Left lung (tissue), 10 donors: ENCODE results near the gene PPP1R26. TPM values are rescaled to one million over a fixed set of nuclear protein-coding genes. Genes with fewer than 3 reads are reported as not detected.

Source experiments
- ATAC-seq: fragments of 200-7000 bp; cut with Tn5 transposase; one replicate; pipeline ENCODE4 v1.9.1; 2020; ENCODE audit warnings: moderate library complexity
- DNase-seq, 4 donors: peaks; one replicate each; pipeline ENCODE4 v3.0.0-alpha.2; 2013 to 2020
- H3K27ac ChIP-seq, 2 donors: fragments of 200-600 bp; sonication (generic) in 1 of 2; one replicate each; pipeline versions ENCODE4 v1.5.0 to v1.8.0; 2020 to 2021
- H3K27me3 ChIP-seq, 2 donors: fragments of 200-600 bp; sonication (generic) in 1 of 2; one replicate each; pipeline versions ENCODE4 v1.5.0 to v1.8.0; 2020 to 2021
- H3K36me3 ChIP-seq, 2 donors: fragments of 200-600 bp; sonication (generic) in 1 of 2; one replicate each; pipeline versions ENCODE4 v1.5.0 to v1.8.0; 2020 to 2021
- H3K4me1 ChIP-seq, 2 donors: fragments of 200-600 bp; one replicate each; pipeline ENCODE4 v1.8.0; 2021
- H3K4me3 ChIP-seq, 2 donors: fragments of 200-600 bp; sonication (generic) in 1 of 2; one replicate each; pipeline versions ENCODE4 v1.5.0 to v1.8.0; 2020 to 2021; ENCODE audit warnings: mild to moderate bottlenecking in 1 of 2
- H3K9me3 ChIP-seq, 2 donors: fragments of 200-600 bp; sonication (generic) in 1 of 2; one replicate each; pipeline versions ENCODE4 v1.5.0 to v1.8.0; 2020 to 2021
- CTCF ChIP-seq, 2 donors: fragments of 200-600 bp; sonication (generic) in 1 of 2; IDR thresholded peaks; one replicate each; pipeline versions ENCODE4 v1.5.0 to v1.8.0; 2021; ENCODE audit warnings: antibody characterized with exemption in 2 of 2
- intact Hi-C, 2 donors: fragments of 100-400 bp; cut with DNase I; formaldehyde crosslinking; loops; one replicate each; pipeline versions ENCODE4 v1.11.2 to v1.14.2; 2022
- polyA plus RNA-seq, 6 donors: library from polyadenylated mRNA; unstranded; fragments of 120-200 nt; gene quantifications; one replicate each; pipeline ENCODE4 v1.2.1, GENCODE V29; 2013; ENCODE audit not compliant: insufficient read length in 6 of 6
- total RNA-seq, 2 donors: library from RNA; stranded (reverse); fragmentation: NEBNext Ultra II Directional; extraction: Animal tissue kit (Norgen Biotek cat#: 25700); gene quantifications; one replicate each; pipeline ENCODE4 v1.2.1, GENCODE V29; 2021
- donor health status: DM: no; HTN: yes; CAD: no.
- donor health status: DM: no; HTN: no; CAD: no.

The PPP1R26 gene
- total and polyA plus RNA-seq, 8 donors, result 18.1 to 37.7 (median 31.1) TPM

- TF ChIP-seq CTCF (IDR thresholded peaks at IDR 0.05), result no peak
- intact Hi-C loops, result no loop called here
- Histone ChIP-seq H3K36me3 (peaks cover 0 to 41% of the 10 kb centered on the region in 2 donors), H3K4me3 (no peak overlapping the region), H3K27me3 (no peaks in the 10 kb centered on the region), H3K9me3 (no peaks in the 10 kb centered on the region), H3K27ac (no peak overlapping the region), H3K4me1 (no peaks in the 10 kb centered on the region)
- DNase-seq (peak in 1 of 4 donors; percentile 49), ATAC-seq (no peak)
These were observed 10.7 kb downstream of the PPP1R26 start for GRCh38 chr9:135490166-135490870.

DNA sequence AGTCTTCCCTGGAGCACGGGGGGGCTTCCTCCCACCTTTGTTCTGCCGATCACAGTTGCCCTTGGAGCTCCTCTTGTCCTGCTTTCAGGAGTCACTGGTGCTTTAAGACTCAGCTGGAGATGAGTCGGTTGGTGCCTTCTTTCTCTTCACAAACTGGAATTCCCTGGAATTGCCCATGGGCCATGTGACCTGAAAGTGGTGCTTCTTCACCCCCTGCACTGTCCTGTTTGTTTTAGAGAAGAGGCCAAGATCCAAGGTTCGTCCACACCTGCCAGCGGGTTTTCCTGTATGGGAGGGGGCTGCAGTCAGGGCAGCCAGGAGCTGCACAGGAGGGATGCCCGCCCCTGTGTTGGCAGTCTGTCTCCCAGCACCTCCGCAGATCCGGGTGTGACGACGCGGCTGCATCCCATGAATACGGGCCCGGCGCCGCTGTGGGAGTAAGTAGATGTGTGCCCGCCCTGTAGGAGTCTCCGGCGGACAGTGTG is 11.4 kb downstream of the PPP1R26 start:
- peaks cover 0 to 34% of the 10 kb centered on the region in 2 donors for H3K36me3 ChIP-seq
- no peak overlapping the region for H3K27ac ChIP-seq
- intact Hi-C loops, result no loop called here
- no peaks in the 10 kb centered on the region for H3K9me3 ChIP-seq
- no peak overlapping the region for H3K4me3 ChIP-seq
- no peak for TF ChIP-seq CTCF (IDR thresholded peaks at IDR 0.05)
- DNase-seq (peak in 1 of 4 donors; percentile 73), ATAC-seq (no peak)
- H3K27me3 ChIP-seq, result no peaks in the 10 kb centered on the region
- no peaks in the 10 kb centered on the region for H3K4me1 ChIP-seq

DNA sequence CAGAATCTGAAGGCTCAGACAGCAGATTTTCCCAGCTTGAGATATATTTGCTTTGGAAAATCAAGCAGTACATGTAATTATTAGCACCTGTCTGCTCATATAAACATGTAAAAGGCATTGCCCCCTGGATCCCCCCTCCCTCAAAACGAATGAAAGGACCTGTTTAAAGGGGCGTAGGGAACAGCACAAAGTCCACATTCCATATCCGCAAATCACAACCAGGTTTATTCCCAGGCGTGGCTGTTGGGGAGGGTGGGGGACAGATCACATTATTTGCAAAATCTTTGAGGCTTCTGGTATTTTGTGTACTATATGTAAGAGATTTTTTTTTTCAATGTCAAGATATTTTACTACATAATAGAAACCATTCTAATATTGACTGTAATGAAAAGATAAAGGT is 12.2 kb downstream of the PPP1R26 start:
- H3K4me3 ChIP-seq, result no peak overlapping the region
- no peak for TF ChIP-seq CTCF (IDR thresholded peaks at IDR 0.05)
- no peaks in the 10 kb centered on the region for H3K9me3 ChIP-seq
- no peak overlapping the region for H3K27ac ChIP-seq
- DNase-seq (no peak), ATAC-seq (no peak)
- H3K36me3 ChIP-seq, result peaks cover 0 to 26% of the 10 kb centered on the region in 2 donors
- no peaks in the 10 kb centered on the region for H3K4me1 ChIP-seq
- H3K27me3 ChIP-seq, result no peaks in the 10 kb centered on the region
- intact Hi-C loops, result no loop called here

DNA sequence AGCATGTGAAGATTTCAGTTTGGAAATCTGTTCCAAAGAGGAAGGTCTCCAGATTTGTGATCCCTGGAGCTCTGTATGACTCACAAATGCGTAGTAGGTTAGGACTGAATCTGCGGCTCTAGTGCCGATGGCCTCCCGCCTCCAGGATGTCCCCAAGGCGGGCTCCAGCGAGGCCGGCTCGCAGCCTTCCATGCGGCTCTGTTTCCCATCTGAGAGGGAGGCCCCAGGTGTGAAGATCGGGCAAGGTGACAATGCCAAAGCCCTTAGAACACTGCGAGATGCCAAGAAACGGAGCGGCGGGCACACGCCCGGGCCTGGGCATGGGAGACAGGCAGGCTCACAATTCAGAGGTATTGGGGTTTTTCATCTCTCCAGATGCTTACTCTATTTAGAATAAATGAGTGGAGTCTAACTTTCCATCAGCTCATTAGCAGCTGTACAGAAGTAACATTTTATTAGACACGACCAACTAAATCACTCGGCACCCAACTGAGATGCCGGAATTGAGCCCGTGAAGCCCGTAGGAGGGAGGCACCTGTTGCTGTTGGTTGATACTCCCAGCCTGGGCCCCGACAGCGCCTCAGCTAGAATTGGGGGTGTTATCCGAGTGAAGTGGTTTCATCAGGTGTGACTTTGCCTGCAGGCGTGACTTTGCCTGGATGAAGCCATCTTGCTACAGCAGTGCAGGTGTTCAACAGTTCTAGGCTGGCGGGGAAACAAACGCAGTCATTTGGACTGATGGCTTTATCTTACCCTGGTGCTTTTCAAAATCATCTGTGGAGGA is 13.5 kb downstream of the PPP1R26 start:
- DNase-seq (peak in 1 of 4 donors; percentile 50), ATAC-seq (no peak)
- Histone ChIP-seq H3K4me1 (no peaks in the 10 kb centered on the region), H3K27me3 (no peaks in the 10 kb centered on the region), H3K9me3 (no peaks in the 10 kb centered on the region), H3K4me3 (no peak overlapping the region), H3K36me3 (peaks cover 0 to 13% of the 10 kb centered on the region in 2 donors), H3K27ac (no peak overlapping the region)
- intact Hi-C loops, result no loop called here
- TF ChIP-seq CTCF (IDR thresholded peaks at IDR 0.05), result no peak
